ENCODE results near the gene CCDC136. TPM values are rescaled to one million over a fixed set of nuclear protein-coding genes. Genes with fewer than 3 reads are reported as not detected.
A peak's percentile ranks its signal among the peaks of the same experiment; 100 is the strongest.

CCDC136 gene
- total RNA-seq, 2 experiments from 2014 or later = 4.8 to 5.3 TPM

DNA sequence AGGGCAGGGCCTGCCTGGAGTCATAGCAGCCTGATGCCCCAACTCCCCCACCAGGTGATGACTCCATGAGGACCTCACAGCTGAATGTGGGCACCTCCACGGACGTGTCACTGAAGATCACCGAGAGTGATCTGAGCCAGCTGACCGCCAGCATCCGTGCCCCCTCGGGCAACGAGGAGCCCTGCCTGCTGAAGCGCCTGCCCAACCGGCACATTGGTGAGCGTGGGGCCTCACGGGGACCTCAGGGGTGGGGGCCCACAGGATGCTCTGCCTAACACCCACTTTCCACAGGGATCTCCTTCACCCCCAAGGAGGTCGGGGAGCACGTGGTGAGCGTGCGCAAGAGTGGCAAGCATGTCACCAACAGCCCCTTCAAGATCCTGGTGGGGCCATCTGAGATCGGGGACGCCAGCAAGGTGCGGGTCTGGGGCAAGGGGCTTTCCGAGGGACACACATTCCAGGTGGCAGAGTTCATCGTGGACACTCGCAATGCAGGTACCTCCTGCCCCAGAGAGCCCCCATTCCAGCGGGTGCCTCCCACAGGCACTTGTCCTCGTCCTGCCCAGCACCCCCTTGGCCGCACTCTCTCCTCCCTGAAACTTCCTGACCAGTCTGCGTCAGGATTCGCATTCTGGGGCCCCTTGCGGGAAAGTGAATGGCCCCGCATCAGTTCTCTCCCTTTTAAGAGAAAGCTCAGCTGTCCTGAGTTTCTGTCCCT is 60.9 kb downstream of the CCDC136 start:
- no peaks in the 10 kb centered on the region for H3K27me3 Mint-ChIP-seq

DNA sequence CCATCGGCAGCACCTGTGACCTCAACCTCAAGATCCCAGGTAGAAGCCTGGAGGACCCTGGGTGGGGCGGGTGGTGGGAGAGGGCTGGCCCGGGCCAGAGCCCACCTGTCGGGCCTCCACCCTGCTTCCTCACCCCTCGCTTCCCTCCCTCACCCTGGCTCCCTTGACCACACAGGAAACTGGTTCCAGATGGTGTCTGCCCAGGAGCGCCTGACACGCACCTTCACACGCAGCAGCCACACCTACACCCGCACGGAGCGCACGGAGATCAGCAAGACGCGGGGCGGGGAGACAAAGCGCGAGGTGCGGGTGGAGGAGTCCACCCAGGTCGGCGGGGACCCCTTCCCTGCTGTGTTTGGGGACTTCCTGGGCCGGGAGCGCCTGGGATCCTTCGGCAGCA is 62.0 kb downstream of the CCDC136 start:
- Mint-ChIP-seq H3K4me3 (no peak overlapping the region), H3K27ac (no peak overlapping the region), H3K9me3 (no peaks in the 10 kb centered on the region), H3K27me3 (no peaks in the 10 kb centered on the region), H3K36me3 (ENCODE audit: low read depth) (no peaks in the 10 kb centered on the region), H3K4me1 (no peaks in the 10 kb centered on the region)
- CTCF ChIA-PET = no interaction called here
- no peak for DNase-seq
- POLR2A ChIA-PET = no interaction called here

More for the DNA sequence above, 60.9 kb downstream of the CCDC136 start:
- ChIA-PET POLR2A (no interaction called here), CTCF (no interaction called here)
- H3K27ac Mint-ChIP-seq = no peak overlapping the region
- H3K36me3 Mint-ChIP-seq (ENCODE audit: low read depth) = no peaks in the 10 kb centered on the region
- H3K4me3 Mint-ChIP-seq = no peak overlapping the region
- H3K9me3 Mint-ChIP-seq = no peaks in the 10 kb centered on the region
- H3K4me1 Mint-ChIP-seq = no peaks in the 10 kb centered on the region
- no peak for DNase-seq

GRCh38 chr7:128854396-128854795 is 62.6 kb downstream of the CCDC136 start:
- no peaks in the 10 kb centered on the region for H3K27me3 Mint-ChIP-seq
- DNase-seq = no peak
- CTCF ChIA-PET = no interaction called here
- H3K4me1 Mint-ChIP-seq = peaks cover 4% of the 10 kb centered on the region
- no peak overlapping the region for H3K4me3 Mint-ChIP-seq
- POLR2A ChIA-PET = no interaction called here
- no peak overlapping the region for H3K27ac Mint-ChIP-seq
- no peaks in the 10 kb centered on the region for H3K36me3 Mint-ChIP-seq (ENCODE audit: low read depth)
- no peaks in the 10 kb centered on the region for H3K9me3 Mint-ChIP-seq

DNA sequence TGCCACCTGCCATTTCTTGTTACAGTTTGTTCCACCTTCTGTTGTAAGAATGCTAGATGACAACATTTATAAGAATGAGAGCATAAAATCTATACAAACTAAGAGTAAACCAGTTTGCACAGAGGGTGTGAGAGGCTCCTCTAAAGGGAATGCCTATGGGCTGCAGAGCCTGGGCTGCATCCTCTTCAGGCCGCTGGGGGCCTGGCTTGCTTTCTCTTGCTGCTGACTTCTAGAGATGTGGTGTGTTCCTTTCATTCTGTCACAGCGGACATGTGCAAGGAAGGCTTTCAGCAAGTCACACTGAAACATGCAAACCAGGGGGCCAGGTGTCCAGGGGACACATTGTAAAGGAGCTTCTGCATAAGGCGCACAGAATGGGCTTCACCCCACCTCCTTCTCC is 63.8 kb downstream of the CCDC136 start:
- no peak overlapping the region for H3K4me3 Mint-ChIP-seq
- no peak for DNase-seq
- ChIA-PET CTCF (no interaction called here), POLR2A (no interaction called here)
- H3K36me3 Mint-ChIP-seq (ENCODE audit: low read depth) = no peaks in the 10 kb centered on the region
- H3K9me3 Mint-ChIP-seq = no peaks in the 10 kb centered on the region
- H3K4me1 Mint-ChIP-seq = peaks cover 11% of the 10 kb centered on the region
- H3K27me3 Mint-ChIP-seq = no peaks in the 10 kb centered on the region
- no peak overlapping the region for H3K27ac Mint-ChIP-seq

GRCh38 chr7:128856001-128856718 is 64.4 kb downstream of the CCDC136 start:
- POLR2A ChIA-PET = no interaction called here
- H3K36me3 Mint-ChIP-seq (ENCODE audit: low read depth) = no peaks in the 10 kb centered on the region
- DNase-seq = no peak
- H3K9me3 Mint-ChIP-seq = no peaks in the 10 kb centered on the region
- no peak overlapping the region for H3K27ac Mint-ChIP-seq
- no peak overlapping the region for H3K4me3 Mint-ChIP-seq
- no peaks in the 10 kb centered on the region for H3K27me3 Mint-ChIP-seq
- CTCF ChIA-PET = no interaction called here
- peaks cover 15% of the 10 kb centered on the region for H3K4me1 Mint-ChIP-seq

DNA sequence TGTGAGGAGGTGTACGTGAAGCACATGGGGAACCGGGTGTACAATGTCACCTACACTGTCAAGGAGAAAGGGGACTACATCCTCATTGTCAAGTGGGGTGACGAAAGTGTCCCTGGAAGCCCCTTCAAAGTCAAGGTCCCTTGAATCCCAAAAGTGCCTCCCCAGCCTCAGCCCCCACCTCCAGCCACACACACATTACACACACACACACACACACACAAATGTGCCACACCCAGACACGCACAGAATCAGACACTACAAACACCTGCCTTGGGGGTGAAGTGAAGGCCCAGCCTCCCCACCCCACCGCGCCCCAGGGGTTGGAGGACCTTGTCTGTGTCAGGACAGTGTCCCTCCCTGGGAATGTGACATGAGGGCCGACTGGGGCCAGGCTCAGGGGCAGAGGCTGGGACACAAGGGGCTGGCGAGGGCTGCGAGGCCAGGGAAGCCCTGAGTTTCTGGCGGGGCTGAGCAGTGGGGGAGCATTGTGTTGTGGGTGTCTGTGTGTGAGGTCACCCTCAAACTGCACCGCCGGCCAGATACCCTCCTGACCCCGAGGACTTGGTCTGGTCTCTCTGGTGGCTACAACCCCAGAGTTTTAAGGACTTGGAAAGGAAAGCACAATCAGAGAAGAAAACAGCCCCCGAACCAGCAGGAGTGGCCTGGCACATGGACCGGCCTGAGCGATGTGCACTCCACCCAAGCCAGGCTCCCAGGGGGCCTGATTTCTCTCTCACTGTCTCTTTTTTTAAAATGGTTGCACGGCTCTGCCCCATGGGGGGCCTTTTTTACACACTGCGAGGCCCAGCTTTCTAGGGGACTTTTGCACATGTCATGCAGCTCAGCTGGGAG is 66.8 kb downstream of the CCDC136 start:
- Mint-ChIP-seq H3K36me3 (ENCODE audit: low read depth) (peaks cover 5% of the 10 kb centered on the region), H3K27me3 (no peaks in the 10 kb centered on the region), H3K9me3 (no peaks in the 10 kb centered on the region), H3K4me3 (no peak overlapping the region), H3K4me1 (peaks cover 24% of the 10 kb centered on the region), H3K27ac (no peak overlapping the region)
- no peak for DNase-seq
- ChIA-PET POLR2A (no interaction called here), CTCF (no interaction called here)

- POLR2A ChIA-PET = no interaction called here
Observed at GRCh38 chr7:128859232-128860157, 67.7 kb downstream of the CCDC136 start.

DNA sequence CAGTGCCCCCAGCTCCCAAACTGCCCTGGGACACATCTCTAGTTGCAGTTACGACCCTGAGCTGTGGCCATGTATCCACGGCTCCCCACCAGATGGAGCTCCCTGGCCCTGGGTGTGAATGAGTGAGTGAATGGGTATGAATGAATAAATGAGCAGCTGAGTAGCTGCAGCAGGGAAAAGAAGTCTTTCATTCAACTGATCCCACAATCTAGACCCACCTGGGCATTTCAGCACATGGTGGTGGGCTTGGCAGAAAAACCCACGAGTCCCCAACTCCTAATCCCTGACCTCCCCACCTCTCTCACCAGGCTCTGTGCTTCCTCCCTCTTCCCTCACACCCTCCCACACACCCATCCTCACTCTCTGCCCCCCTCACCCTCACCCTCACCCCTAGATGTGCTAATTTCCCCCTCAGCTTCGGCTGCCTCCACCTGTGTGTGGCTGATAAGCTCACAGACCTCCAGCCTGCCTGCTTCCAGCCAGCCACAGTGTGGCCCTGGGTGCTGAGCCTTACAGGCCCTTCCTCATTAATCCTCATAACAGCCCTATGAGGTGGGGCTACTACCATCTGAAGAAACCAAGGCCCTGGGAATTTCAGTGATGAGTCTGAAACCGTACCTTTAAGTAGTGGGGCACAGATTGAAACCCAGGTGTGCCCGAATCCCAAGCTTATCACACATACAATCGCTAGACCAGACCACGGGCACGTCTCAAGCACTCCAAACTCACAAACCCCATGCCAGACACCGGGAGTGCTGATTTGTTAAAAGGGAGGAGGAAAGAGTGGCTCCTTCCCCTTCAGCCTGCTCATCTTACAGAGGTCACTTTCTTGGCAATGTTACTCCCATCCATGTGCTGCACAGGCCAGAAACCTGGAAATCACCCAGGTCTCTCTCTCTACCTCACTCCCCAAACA is 68.6 kb downstream of the CCDC136 start:
- Mint-ChIP-seq H3K27me3 (no peaks in the 10 kb centered on the region), H3K4me1 (peaks cover 34% of the 10 kb centered on the region), H3K27ac (no peak overlapping the region), H3K36me3 (ENCODE audit: low read depth) (peaks cover 9% of the 10 kb centered on the region), H3K9me3 (no peaks in the 10 kb centered on the region), H3K4me3 (no peak overlapping the region)
- no peak for DNase-seq
- POLR2A ChIA-PET = no interaction called here
- CTCF ChIA-PET = interaction anchor here (0.7 to 2.6 kb wide), 3 partner anchors 19 to 246 kb away, joined by 4 to 13 read pairs (median 6); no protein-coding TSS in a partner anchor

More at GRCh38 chr7:128859232-128860157, 67.7 kb downstream of the CCDC136 start:
- CTCF ChIA-PET = interaction anchor here (2.6 kb wide), 1 partner anchor 24 kb away, joined by 13 read pairs; no protein-coding TSS in a partner anchor
- Mint-ChIP-seq H3K27ac (peak overlapping the region; percentile 33), H3K4me3 (no peak overlapping the region), H3K4me1 (peaks cover 29% of the 10 kb centered on the region), H3K36me3 (ENCODE audit: low read depth) (peaks cover 5% of the 10 kb centered on the region), H3K27me3 (no peaks in the 10 kb centered on the region), H3K9me3 (no peaks in the 10 kb centered on the region)
- no peak for DNase-seq

- no peak for DNase-seq
- Mint-ChIP-seq H3K4me1 (peaks cover 34% of the 10 kb centered on the region), H3K9me3 (no peaks in the 10 kb centered on the region), H3K4me3 (peak overlapping the region; percentile 94), H3K27me3 (no peaks in the 10 kb centered on the region), H3K27ac (peak overlapping the region; percentile 87), H3K36me3 (ENCODE audit: low read depth) (peaks cover 19% of the 10 kb centered on the region)
- ChIA-PET POLR2A (interaction anchor here (1.0 to 2.0 kb wide), 10 partner anchors 11 to 518 kb away, joined by 3 to 11 read pairs (median 4); partner anchors contain the start of genes AHCYL2, CALU, HILPDA and RBM28), CTCF (interaction anchor here (0.7 to 2.5 kb wide), 11 partner anchors 11 to 230 kb away, joined by 3 to 28 read pairs (median 10); partner anchors contain the start of gene CALU)
Observed at GRCh38 chr7:128861957-128862570, 70.3 kb downstream of the CCDC136 start.

DNA sequence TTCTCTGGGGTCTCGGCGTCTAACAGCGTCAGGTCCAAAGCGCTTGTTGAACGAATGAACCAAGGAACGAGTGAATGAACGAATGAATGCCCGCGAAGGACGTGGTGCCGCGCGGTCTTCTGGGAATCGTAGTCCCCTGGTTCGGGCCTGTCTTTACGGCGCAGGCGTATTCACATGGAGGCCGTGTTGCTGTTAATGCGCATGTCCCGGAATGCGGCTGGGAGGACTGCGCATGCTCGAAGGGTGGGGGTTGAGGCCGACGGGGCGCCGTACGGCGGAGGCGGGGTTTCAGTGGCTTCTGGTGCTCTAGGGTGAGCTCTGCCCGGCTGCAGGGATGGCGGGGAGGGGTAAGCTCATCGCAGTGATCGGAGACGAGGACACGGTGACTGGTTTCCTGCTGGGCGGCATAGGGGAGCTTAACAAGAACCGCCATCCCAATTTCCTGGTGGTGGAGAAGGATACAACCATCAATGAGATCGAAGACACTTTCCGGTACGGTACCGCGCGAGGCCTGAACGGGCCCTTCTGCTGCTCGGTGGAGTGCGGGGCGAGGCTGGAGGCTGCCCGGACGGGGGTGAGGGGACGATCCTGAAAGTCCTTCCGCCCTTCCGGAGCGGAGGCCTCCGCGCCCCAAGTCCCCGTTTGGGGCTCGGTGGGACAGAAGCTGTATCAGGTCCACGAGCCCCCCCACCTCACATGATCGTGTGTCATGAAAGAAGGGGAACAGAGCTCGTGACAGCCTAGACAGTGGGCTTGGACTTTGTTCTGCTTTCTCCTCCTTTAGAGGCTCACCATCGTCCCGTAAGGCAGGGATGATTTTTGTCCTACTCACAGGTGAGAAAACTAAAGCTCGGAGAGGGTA is 71.0 kb downstream of the CCDC136 start, which contains the start of gene ATP6V1F:
Gene ATP6V1F (plus strand): TSS at position 286 of the 862 bp plus-strand sequence. CDS start 49 bp downstream, at position 335.
- H3K4me1 Mint-ChIP-seq = peaks cover 36% of the 10 kb centered on the region
- ChIA-PET POLR2A (interaction anchor here (0.8 to 2.0 kb wide), 14 partner anchors 10 to 519 kb away, joined by 3 to 11 read pairs (median 4); partner anchors contain the start of genes AHCYL2, CALU, HILPDA and RBM28), CTCF (interaction anchor here (0.6 to 2.5 kb wide), 16 partner anchors 9 to 1192 kb away, joined by 3 to 28 read pairs (median 8); partner anchors contain the start of gene CALU)
- H3K27ac Mint-ChIP-seq = peak within 1 kb of the TSS; percentile 87
- peaks cover 22% of the 10 kb centered on the region for H3K36me3 Mint-ChIP-seq (ENCODE audit: low read depth)
- H3K27me3 Mint-ChIP-seq = peaks cover 2% of the 10 kb centered on the region
- peak; percentile 100 for DNase-seq
- H3K4me3 Mint-ChIP-seq = peak within 1 kb of the TSS; percentile 94
- H3K9me3 Mint-ChIP-seq = no peaks in the 10 kb centered on the region

Data from activated CD4-positive, alpha-beta memory T cell treated with anti-CD3 and anti-CD28 coated beads, Interleukin-2, amount 10 ng/mL, durations not matched to agents 7 days and 5 days (primary cell).